ENCODE measurements around the gene NPEPPS. TPM values are rescaled to one million over a fixed set of nuclear protein-coding genes. Genes with fewer than 3 reads are reported as not detected.

Gene NPEPPS
- total RNA-seq, 1 donor from 2014 or later: 121 TPM

- Histone ChIP-seq H3F3A (ENCODE audit: low read depth) (peaks cover 12% of the 10 kb centered on the region), H3K9ac (no peak overlapping the region), H3K27ac (no peak overlapping the region), H3K27me3 (no peaks in the 10 kb centered on the region), H3K9me3 (ENCODE audit: low read depth) (no peaks in the 10 kb centered on the region), H4K20me1 (ENCODE audit: low read depth) (no peaks in the 10 kb centered on the region), H3K36me3 (no peaks in the 10 kb centered on the region), H3K4me1 (no peaks in the 10 kb centered on the region), H3K79me2 (ENCODE audit: low read depth) (no peaks in the 10 kb centered on the region), H3K4me3 (no peak overlapping the region), H3K4me2 (no peak overlapping the region), H2AFZ (replicated peaks) (no peak overlapping the region)
- DNase-seq (ENCODE audit: low spot score): no peak
- Mint-ChIP-seq H3K27me3 (ENCODE audit: insufficient read depth, low read depth) (peaks cover 2% of the 10 kb centered on the region), H3K27ac (no peak overlapping the region), H3K4me3 (no peak overlapping the region), H3K4me1 (no peaks in the 10 kb centered on the region), H3K9me3 (no peaks in the 10 kb centered on the region), H3K36me3 (peaks cover 6% of the 10 kb centered on the region)
- TF ChIP-seq CTCF (IDR thresholded peaks at IDR 0.05) (no peak), EZH2phosphoT487 (IDR thresholded peaks at IDR 0.05) (no peak)
Measured at GRCh38 chr17:47630614-47631013, 99.7 kb downstream of the NPEPPS start.

- Histone ChIP-seq H3K4me2 (no peak overlapping the region), H2AFZ (replicated peaks) (no peak overlapping the region), H3K27me3 (no peaks in the 10 kb centered on the region), H3K4me1 (no peaks in the 10 kb centered on the region), H3K36me3 (no peaks in the 10 kb centered on the region), H3K27ac (no peak overlapping the region), H3K79me2 (ENCODE audit: low read depth) (no peaks in the 10 kb centered on the region), H3K9me3 (ENCODE audit: low read depth) (no peaks in the 10 kb centered on the region), H3K9ac (no peak overlapping the region), H3F3A (ENCODE audit: low read depth) (peaks cover 2% of the 10 kb centered on the region), H3K4me3 (no peak overlapping the region), H4K20me1 (ENCODE audit: low read depth) (no peaks in the 10 kb centered on the region)
- no peak for DNase-seq (ENCODE audit: low spot score)
- no peak for TF ChIP-seq EZH2 (IDR thresholded peaks at IDR 0.05)
- no peak for TF ChIP-seq CTCF (IDR thresholded peaks at IDR 0.05)
- no peak for TF ChIP-seq EZH2phosphoT487 (IDR thresholded peaks at IDR 0.05)
- Mint-ChIP-seq H3K36me3 (peaks cover 6% of the 10 kb centered on the region), H3K9me3 (no peaks in the 10 kb centered on the region), H3K27me3 (ENCODE audit: insufficient read depth, low read depth) (no peaks in the 10 kb centered on the region), H3K27ac (no peak overlapping the region), H3K4me1 (no peaks in the 10 kb centered on the region), H3K4me3 (no peak overlapping the region)
Measured at GRCh38 chr17:47632991-47633390, 102.1 kb downstream of the NPEPPS start.

GRCh38 chr17:47633996-47634395, 103.1 kb downstream of the NPEPPS start:
- Histone ChIP-seq H2AFZ (replicated peaks) (no peak overlapping the region), H3K4me3 (no peak overlapping the region), H3K27ac (no peak overlapping the region), H3K9me3 (ENCODE audit: low read depth) (no peaks in the 10 kb centered on the region), H3K4me2 (no peak overlapping the region), H4K20me1 (ENCODE audit: low read depth) (no peaks in the 10 kb centered on the region), H3K9ac (no peak overlapping the region), H3K27me3 (no peaks in the 10 kb centered on the region), H3K36me3 (no peaks in the 10 kb centered on the region), H3K79me2 (ENCODE audit: low read depth) (no peaks in the 10 kb centered on the region), H3K4me1 (no peaks in the 10 kb centered on the region), H3F3A (ENCODE audit: low read depth) (no peaks in the 10 kb centered on the region)
- no peaks in the 10 kb centered on the region for H3K4me1 Mint-ChIP-seq
- peaks cover 10% of the 10 kb centered on the region for H3K36me3 Mint-ChIP-seq
- TF ChIP-seq CTCF (IDR thresholded peaks at IDR 0.05) (no peak), EZH2 (IDR thresholded peaks at IDR 0.05) (no peak), EZH2phosphoT487 (IDR thresholded peaks at IDR 0.05) (no peak)
- no peak overlapping the region for H3K27ac Mint-ChIP-seq
- H3K27me3 Mint-ChIP-seq (ENCODE audit: insufficient read depth, low read depth): no peaks in the 10 kb centered on the region
- no peaks in the 10 kb centered on the region for H3K9me3 Mint-ChIP-seq
- no peak for DNase-seq (ENCODE audit: low spot score)
- H3K4me3 Mint-ChIP-seq: no peak overlapping the region

All from neural progenitor cell (in vitro differentiated cells).